Ureter (tissue), 1 donor: Measurements from ENCODE around the gene GNAQ. TPM values are rescaled to one million over a fixed set of nuclear protein-coding genes. Genes with fewer than 3 reads are reported as not detected.
"Not testable (repeated sequence)": the region's sequence is repeated elsewhere in the genome, so short reads cannot be mapped to it uniquely, and the experiment has no call there.

Source experiments
- DNase-seq: peaks from one replicate; pipeline ENCODE4 v3.0.0-alpha.2; 2020; ENCODE audit warnings: low spot score
- total RNA-seq: library from RNA; stranded (reverse); gene quantifications from one replicate; pipeline ENCODE4 v1.2.4, GENCODE V29; 2023
- donor health status: DM: yes; HTN: yes; CAD: no.

The GNAQ gene
- total RNA-seq, result 85.8 TPM

- DNase-seq, result no peak
Observed at GRCh38 chr9:78031444-78031892, at the start of gene GNAQ. Gene GNAQ (minus strand): TSS chr9:78031811. CDS start chr9:78031235, 576 bp downstream.

GRCh38 chr9:78074385-78075291 lies 43.0 kb upstream of the GNAQ start:
- DNase-seq, result no peak

DNA sequence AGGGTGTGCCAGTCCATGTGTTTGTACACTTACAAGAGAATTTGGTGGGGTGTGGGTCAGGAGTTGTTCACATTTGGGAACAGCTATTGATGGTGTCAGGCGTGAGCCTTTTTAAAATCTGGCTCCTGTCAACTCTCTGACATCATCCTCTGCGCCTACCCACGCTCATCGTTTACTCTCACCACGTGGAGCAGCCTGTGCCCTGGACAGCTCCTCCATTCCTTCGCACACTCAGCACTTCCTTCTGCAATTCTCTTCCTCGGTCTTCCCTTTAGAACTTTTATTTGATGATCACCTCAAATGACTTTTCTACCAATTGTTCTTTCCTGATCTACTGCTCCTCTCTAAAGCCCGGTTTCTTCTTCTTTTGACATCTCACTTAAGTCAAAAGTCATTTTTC lies 42.1 kb upstream of the GNAQ start:
- DNase-seq, result no peak

GRCh38 chr9:78072586-78073199 lies 41.1 kb upstream of the GNAQ start:
- DNase-seq, result no peak

GRCh38 chr9:78070521-78070920 lies 38.9 kb upstream of the GNAQ start:
- DNase-seq, result no peak

GRCh38 chr9:78064075-78064474 lies 32.5 kb upstream of the GNAQ start:
- no peak for DNase-seq

DNA sequence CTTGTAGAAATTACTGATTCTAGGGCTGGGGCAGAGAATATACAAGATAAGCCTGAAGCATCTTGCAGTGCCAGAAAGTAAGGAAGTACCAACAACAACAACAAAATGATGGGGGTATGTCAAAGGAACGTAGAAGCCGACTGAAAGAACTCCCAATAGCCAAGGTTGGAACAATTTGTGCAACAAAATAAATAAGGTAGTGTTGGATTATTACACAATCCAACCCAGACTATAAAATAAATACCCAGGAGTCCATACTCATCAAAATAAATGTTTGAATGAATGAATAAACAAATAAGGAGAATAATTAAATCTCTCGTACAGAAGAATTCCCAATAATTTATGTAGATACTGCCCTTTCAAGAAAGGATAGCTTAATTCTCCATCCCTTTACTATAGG lies 31.1 kb upstream of the GNAQ start:
- no peak for DNase-seq

DNA sequence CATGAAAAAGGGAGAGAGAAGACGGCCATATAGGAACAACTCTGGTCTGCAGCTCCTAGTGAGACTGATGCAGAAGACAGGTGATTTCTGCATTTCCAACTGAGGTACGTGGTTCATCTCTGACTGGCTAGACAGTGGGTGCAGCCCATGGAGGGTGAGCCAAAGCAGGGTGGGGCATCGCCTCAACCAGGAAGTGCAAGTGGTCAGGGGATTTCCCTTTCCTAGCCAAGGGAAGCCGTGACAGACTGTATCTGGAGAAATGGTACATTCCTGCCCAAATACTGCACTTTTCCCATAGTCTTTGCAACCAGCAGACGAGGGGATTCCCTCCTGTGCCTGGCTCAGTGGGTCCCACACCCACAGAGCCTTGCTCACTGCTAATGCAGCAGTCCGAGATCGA lies 22.6 kb upstream of the GNAQ start:
- DNase-seq, result not testable (repeated sequence)

DNA sequence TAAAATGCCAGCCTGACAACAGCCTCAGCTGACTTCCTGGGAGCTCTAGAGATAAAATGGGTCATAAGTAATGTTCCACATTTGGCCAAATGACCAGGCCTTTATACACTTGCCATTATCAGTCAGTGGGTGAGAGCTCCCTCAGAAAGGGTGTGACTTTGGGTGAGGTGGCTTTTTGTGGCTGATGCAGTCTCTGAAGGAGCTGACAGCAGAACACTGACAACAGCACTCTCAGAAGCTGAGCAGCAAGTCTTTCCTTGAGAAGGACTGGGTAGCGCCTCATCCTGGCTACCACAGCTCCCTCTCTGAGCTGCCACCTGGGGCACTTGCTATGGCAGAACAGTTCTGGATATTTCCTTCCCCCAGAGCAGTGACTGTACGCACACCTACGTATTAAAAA lies 22.0 kb upstream of the GNAQ start:
- no peak for DNase-seq

DNA sequence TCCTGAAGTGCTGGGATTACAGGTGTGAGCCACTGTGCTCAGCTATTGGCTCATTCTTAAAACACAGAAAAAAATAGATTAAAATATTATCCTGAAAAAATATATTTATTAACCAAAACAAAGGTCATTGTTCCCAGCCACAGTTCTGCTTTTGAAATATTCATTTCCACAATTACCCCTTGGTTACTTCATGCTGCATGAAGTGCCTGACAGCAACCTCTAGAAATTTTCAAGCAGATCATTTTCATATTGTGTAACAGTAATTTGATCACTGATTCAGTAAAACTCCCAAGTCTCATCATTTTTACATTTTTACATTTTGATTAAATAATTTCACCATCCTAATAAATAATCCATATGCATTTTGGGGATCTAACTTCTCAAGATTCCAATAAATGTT lies 18.8 kb upstream of the GNAQ start:
- DNase-seq, result no peak

DNA sequence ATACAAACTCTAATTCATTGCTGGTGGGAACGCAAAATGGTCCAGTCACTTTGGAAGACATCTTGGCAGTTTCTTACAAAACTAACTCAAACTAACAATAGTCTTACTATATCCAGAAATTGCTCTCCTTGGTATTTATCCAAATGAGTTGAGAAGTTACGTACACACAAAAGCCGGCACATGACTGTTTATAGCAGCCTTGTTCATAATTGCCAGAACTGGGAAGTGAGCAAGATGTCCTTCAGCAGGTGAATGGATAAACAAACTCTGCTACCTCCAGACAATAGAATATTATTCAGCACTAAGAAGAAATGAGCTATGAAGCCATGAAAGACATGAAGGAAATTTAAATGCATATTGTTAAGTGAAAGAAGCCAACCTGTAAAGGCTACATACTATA lies 17.9 kb upstream of the GNAQ start:
- DNase-seq, result no peak

- DNase-seq, result no peak
Observed at GRCh38 chr9:78047106-78047505, 15.5 kb upstream of the GNAQ start.

DNA sequence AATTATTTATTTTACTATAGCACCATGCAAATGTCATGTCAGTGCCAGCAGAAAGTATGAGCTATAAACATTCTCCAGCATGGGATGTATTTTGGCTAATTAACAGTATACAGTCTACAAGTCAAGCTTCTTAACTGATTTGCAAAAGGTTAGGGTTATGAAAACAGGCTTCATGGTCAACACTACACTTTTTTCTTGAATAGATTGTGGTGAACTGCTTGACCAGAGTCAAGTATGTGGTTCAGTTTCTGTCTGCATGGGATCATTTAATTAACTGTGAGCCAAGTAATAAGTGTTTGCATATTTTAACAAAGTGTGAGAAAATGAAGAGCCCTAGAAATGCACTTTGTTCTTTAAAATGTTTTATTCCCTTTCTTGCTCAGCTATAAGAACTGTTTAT lies 14.5 kb upstream of the GNAQ start:
- DNase-seq, result no peak

DNA sequence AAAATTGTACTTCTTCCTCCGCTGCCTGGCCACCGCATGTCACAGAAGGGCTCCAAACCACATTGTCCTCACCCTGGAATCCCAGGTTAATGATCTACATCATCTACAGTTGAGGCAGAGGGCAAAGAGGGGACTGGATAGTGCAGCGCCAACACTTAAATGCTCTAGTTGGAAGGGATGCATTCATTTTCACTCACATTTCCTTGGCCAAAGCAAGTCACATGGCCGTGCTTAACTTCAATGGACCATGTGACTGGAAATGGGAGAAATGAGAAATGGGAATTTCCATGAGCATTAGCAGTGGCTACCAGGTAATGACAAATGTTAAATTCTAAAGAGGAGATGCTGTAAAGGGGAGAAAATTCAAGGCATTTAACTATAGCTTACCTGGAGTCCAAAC lies 13.3 kb upstream of the GNAQ start:
- no peak for DNase-seq

- no peak for DNase-seq
Observed at GRCh38 chr9:78044189-78044588, 12.6 kb upstream of the GNAQ start.

GRCh38 chr9:78041971-78042370 lies 10.4 kb upstream of the GNAQ start:
- no peak for DNase-seq

DNA sequence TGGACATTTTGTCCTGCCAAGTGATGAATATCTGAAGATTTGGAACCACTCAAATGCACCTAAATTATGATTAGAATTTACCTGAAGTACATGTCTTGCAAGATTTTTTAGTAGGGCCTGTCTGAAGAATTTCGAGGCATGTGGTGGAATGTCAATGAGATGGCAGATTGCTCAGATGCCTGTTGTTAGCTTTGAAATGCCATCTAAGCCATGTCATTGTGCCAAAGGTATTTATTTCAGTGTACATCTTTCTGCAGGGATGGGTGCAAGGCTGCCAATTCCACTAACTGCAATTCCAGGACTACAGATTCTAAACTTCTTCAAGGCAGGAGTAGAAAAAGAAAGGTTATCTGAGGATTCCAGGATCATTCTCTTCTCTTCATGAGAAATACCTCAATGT lies 9.1 kb upstream of the GNAQ start:
- DNase-seq, result no peak

GRCh38 chr9:78038620-78039300 lies 7.1 kb upstream of the GNAQ start:
- no peak for DNase-seq

DNA sequence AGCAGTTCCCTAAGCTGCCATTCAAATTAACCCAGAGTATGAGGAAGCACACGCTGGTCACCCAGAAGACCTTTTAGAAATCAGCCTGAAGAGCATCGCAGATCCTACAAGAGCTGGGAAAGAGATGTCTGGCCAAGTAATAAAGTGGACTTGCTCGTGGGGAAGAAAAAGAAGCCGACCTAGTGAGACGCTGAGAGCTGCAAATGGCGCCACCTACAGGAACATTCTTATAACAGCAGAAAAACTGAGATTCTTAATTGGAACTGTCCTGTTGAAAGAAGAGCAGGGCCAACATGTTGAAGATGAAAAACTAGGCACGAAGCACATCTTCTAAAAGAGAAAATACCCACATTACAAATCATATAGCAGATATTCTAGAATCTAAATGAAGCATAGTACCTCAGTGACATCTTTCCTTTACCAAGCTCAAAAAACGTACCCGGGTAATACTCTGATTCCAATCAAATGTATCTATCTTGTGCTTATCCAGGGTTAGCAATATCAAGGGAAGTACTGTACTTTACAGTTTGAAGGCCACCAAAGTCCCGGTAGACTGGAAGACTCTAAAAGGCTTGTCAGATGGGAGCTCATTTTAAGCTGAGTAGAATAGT lies 3.9 kb upstream of the GNAQ start:
- peak; percentile 74 for DNase-seq

GRCh38 chr9:78033870-78034269 lies 2.3 kb upstream of the GNAQ start:
- no peak for DNase-seq

GRCh38 chr9:78032730-78033457 lies 1.3 kb upstream of the GNAQ start:
- no peak for DNase-seq
